ENCODE results near the gene PGAP3.

The PGAP3 gene

DNA sequence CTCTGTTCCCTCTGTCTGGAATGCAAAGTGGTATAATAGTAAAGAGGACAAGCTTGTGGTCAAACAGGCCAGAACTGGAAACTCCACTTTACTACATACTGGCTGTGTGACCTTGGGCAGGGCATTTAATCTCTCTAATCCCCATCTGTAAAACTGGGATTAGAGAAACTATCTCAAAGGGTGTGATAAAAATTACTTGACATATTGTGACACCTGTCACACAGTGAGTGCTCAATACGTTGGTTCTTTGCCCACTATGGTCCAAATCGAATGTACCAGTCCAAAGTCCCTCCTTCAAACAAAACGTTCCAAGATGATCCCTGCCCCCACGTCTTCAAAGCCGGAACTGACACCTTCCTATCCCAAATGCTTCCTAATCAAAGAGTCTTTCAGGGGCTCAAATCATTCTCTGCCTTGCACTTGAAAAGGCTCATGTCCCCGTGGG lies 734 bp downstream of the PGAP3 start:
- Histone ChIP-seq H3K9me3 (ENCODE audit: control insufficient read depth, insufficient read depth, low read depth, low read length) (no peaks in the 10 kb centered on the region), H3K4me1 (ENCODE audit: control insufficient read depth, insufficient read depth, low read length) (0 out of 2 replicates have a peak, but pooled peaks cover 7% of the 10 kb centered on the region), H3K4me3 (ENCODE audit: low read depth, low read length) (peak overlapping the region; percentile 81), H3K27ac (ENCODE audit: extremely low read depth, low read depth, low read length) (peak overlapping the region; percentile 40; the same call in 1 of the 2 replicates), H3K36me3 (ENCODE audit: control insufficient read depth in 2 of 2, insufficient read depth in 1 of 2, low read length in 2 of 2) (no peaks in the 10 kb centered on the region; a peak in 1 of 3 replicates)
- no peak for TF ChIP-seq ZFHX2 (tag by site-specific recombination; conservative IDR thresholded peaks at IDR 0.05)
- no peak for TF ChIP-seq ZNF701 (tag by site-specific recombination; IDR thresholded peaks at IDR 0.05)
- no peak for TF ChIP-seq ZNF501 (tag by site-specific recombination; IDR thresholded peaks at IDR 0.05)
- TF ChIP-seq ZNF354C (tag by site-specific recombination; IDR thresholded peaks at IDR 0.05; ENCODE audit: borderline replicate concordance, low read depth), result no peak
- no peak for TF ChIP-seq GLI2 (tag by site-specific recombination; IDR thresholded peaks at IDR 0.05; ENCODE audit: borderline replicate concordance, low read depth)
- TF ChIP-seq ZBTB17 (tag by site-specific recombination; IDR thresholded peaks at IDR 0.05), result no peak
- no peak for TF ChIP-seq BCL11B (tag by site-specific recombination; IDR thresholded peaks at IDR 0.05; ENCODE audit: low read depth)
- no peak for TF ChIP-seq ZNF707 (tag by site-specific recombination; IDR thresholded peaks at IDR 0.05)
- no peak for TF ChIP-seq ZNF473 (tag by site-specific recombination; IDR thresholded peaks at IDR 0.05)
- no peak for TF ChIP-seq ZNF777 (tag by site-specific recombination; IDR thresholded peaks at IDR 0.05; ENCODE audit: borderline replicate concordance)
- TF ChIP-seq ZNF138 (tag by site-specific recombination; IDR thresholded peaks at IDR 0.05; ENCODE audit: borderline replicate concordance), result no peak
- TF ChIP-seq, protein P1, sequence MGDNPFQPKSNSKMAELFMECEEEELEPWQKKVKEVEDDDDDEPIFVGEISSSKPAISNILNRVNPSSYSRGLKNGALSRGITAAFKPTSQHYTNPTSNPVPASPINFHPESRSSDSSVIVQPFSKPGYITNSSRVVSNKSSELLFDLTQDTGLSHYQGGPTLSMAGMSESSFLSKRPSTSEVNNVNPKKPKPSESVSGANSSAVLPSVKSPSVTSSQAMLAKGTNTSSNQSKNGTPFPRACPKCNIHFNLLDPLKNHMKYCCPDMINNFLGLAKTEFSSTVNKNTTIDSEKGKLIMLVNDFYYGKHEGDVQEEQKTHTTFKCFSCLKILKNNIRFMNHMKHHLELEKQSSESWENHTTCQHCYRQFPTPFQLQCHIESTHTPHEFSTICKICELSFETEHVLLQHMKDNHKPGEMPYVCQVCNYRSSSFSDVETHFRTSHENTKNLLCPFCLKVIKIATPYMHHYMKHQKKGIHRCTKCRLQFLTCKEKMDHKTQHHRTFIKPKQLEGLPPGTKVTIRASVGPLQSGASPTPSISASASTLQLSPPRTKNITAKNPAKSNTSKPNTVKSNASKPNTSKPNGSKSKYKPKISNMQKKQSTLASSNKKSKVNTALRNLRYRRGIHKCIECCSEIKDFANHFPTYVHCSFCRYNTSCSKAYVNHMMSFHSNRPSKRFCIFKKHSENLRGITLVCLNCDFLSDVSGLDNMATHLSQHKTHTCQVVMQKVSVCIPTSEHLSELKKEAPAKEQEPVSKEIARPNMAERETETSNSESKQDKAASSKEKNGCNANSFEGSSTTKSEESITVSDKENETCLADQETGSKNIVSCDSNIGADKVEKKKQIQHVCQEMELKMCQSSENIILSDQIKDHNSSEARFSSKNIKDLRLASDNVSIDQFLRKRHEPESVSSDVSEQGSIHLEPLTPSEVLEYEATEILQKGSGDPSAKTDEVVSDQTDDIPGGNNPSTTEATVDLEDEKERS (tag by site-specific recombination; IDR thresholded peaks at IDR 0.05), result no peak
- TF ChIP-seq, protein P2, sequence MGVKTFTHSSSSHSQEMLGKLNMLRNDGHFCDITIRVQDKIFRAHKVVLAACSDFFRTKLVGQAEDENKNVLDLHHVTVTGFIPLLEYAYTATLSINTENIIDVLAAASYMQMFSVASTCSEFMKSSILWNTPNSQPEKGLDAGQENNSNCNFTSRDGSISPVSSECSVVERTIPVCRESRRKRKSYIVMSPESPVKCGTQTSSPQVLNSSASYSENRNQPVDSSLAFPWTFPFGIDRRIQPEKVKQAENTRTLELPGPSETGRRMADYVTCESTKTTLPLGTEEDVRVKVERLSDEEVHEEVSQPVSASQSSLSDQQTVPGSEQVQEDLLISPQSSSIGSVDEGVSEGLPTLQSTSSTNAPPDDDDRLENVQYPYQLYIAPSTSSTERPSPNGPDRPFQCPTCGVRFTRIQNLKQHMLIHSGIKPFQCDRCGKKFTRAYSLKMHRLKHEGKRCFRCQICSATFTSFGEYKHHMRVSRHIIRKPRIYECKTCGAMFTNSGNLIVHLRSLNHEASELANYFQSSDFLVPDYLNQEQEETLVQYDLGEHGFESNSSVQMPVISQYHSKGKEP (tag by site-specific recombination; IDR thresholded peaks at IDR 0.05), result no peak
- TF ChIP-seq ZNF629 (tag by site-specific recombination; IDR thresholded peaks at IDR 0.05), result no peak
- TF ChIP-seq ZNF324 (tag by site-specific recombination; IDR thresholded peaks at IDR 0.05), result no peak
- ChIA-PET POLR2A (interaction anchor here (0.8 to 4.1 kb wide), 8 partner anchors 8 to 76 kb away, joined by 3 to 42 read pairs (median 6); partner anchors contain the start of gene ERBB2), CTCF (interaction anchor here (0.9 to 3.2 kb wide), 4 partner anchors 12 to 175 kb away, joined by 4 to 11 read pairs (median 6); partner anchors contain the start of gene ERBB2)

DNA sequence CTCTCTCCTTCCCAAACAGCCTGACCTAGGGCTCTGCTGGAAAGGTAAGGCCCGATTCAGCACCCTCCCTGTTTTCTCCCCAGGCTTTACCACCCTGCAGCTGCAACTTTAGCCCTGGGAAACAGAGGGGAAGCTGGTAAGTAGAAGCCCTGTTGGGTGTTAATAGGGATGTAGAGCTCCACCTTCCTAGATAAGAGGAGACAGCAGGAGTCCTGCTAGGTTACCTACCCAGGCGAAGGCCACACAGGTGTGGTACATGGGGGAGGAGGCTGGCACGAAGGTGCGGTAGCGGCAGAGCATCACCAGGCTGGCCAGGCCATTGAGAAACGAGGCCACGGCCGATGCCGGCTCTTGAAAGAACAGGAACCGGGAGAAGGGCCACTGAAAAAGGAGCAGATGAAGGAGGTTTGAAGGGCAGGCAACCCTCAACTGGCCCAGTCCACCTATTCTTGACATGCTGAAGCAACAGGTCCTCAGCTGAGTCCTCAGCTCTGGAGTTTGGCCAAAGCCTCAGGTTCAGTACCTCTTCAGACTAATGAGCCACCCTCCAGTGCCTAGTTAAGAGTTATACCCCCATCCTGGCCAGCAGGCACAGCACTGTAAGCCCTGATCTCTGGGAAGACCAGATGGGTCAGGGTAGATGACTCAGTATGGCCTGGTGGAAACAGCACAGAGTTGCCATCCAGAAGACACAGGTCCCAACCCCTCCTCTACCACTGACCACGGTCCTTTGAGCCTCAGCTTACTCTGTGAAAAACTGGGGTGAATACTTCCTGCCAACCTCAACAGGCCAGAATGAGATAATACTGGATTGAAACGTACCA lies 3.3 kb downstream of the PGAP3 start:
- POLR2A ChIA-PET, result interaction anchor here (0.6 kb wide), 1 partner anchor 673 kb away, joined by 3 read pairs; no protein-coding TSS in a partner anchor
- Histone ChIP-seq H3K9me3 (ENCODE audit: control insufficient read depth, insufficient read depth, low read depth, low read length) (no peaks in the 10 kb centered on the region), H3K4me3 (ENCODE audit: low read depth, low read length) (no peak overlapping the region), H3K4me1 (ENCODE audit: control insufficient read depth, insufficient read depth, low read length) (0 out of 2 replicates have a peak, but pooled peaks cover 7% of the 10 kb centered on the region), H3K36me3 (ENCODE audit: control insufficient read depth in 2 of 2, insufficient read depth in 1 of 2, low read length in 2 of 2) (no peaks in the 10 kb centered on the region; a peak in 1 of 3 replicates), H3K27ac (ENCODE audit: extremely low read depth, low read depth, low read length) (no peak overlapping the region)
- CTCF ChIA-PET, result interaction anchor here (1.8 kb wide), 1 partner anchor 31 kb away, joined by 4 read pairs; no protein-coding TSS in a partner anchor
- TF ChIP-seq SCRT2 (tag by site-specific recombination; IDR thresholded peaks at IDR 0.05), result peak; percentile 76
- TF ChIP-seq, protein P3, sequence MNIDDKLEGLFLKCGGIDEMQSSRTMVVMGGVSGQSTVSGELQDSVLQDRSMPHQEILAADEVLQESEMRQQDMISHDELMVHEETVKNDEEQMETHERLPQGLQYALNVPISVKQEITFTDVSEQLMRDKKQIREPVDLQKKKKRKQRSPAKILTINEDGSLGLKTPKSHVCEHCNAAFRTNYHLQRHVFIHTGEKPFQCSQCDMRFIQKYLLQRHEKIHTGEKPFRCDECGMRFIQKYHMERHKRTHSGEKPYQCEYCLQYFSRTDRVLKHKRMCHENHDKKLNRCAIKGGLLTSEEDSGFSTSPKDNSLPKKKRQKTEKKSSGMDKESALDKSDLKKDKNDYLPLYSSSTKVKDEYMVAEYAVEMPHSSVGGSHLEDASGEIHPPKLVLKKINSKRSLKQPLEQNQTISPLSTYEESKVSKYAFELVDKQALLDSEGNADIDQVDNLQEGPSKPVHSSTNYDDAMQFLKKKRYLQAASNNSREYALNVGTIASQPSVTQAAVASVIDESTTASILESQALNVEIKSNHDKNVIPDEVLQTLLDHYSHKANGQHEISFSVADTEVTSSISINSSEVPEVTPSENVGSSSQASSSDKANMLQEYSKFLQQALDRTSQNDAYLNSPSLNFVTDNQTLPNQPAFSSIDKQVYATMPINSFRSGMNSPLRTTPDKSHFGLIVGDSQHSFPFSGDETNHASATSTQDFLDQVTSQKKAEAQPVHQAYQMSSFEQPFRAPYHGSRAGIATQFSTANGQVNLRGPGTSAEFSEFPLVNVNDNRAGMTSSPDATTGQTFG (tag by site-specific recombination; IDR thresholded peaks at IDR 0.05; ENCODE audit: borderline replicate concordance), result no peak

All from HEK293 (cell line).